NCI-H2081 (cell line): Measurements from ENCODE around the gene CLDN11.

Source experiments
- DNase-seq, 2 experiments: peaks; one replicate each; lab custom pipeline; 2025; lab: John Stamatoyannopoulos, UW

Gene CLDN11

DNA sequence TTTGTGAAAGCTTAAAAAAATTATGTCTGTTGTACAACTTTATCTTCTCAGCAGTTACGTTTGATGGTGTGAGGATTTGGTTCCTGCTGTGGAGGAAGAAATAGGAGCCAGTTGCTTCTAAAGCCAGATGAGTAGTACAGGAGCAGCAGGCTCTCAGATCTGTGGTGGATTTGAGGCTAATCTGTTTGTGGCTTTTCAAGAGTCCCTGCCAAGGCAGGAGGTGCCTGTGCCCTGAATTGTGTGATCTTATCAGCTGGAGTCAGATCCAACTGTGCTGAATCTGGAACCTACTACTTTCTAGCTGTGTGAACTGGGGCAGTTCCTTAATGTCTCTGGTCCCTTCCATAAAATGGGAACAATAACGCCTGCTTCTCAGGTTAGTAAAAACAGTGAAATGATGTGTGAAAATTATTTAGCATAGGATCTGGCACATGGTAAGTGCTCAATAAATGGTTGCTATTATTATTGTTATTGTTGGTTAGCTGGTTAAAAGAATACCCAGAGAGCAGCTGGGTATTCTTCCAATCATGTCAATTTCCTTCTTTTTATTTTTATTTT, 7.7 kb downstream of the CLDN11 start:
- no peak for DNase-seq

- DNase-seq = no peak
Measured at GRCh38 chr3:170428095-170428494, 9.4 kb downstream of the CLDN11 start.

DNA sequence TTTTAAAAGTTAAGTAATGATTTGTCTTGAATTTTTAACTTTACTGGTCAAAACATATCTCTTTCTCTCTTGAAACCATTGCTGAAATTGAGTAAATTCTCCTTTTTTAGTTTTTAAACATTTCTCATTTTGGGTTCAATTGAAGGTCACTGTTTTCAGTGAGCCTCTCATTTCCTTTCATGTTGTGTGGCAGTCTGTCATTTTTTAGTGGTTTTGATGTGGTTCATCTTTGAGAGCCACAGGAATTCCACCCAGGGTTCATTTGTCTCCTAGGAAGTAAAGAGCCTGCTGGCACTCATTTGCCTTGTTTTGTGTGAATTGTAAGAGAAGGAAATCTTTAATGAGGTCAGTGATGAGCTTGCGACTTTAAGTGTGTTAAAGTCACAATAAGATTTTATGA, 10.4 kb downstream of the CLDN11 start:
- no peak for DNase-seq

GRCh38 chr3:170431054-170431453, 12.4 kb downstream of the CLDN11 start:
- DNase-seq = no peak

DNA sequence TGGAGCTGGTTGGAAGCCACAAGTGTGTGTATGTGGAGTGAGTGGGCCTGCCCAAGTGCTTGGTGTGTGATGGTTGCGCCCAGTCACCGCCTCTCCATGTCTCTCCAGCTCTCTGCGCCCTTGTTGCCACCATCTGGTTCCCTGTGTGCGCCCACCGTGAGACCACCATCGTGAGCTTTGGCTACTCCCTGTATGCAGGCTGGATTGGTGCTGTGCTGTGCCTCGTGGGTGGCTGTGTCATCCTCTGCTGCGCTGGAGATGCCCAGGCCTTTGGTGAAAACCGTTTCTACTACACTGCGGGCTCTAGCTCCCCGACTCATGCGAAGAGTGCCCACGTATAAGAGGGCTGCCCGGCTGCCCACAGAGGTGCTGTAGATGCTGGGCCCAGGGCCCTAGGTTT, 13.7 kb downstream of the CLDN11 start:
- no peak for DNase-seq

GRCh38 chr3:170436697-170437096, 18.0 kb downstream of the CLDN11 start:
- no peak for DNase-seq

DNA sequence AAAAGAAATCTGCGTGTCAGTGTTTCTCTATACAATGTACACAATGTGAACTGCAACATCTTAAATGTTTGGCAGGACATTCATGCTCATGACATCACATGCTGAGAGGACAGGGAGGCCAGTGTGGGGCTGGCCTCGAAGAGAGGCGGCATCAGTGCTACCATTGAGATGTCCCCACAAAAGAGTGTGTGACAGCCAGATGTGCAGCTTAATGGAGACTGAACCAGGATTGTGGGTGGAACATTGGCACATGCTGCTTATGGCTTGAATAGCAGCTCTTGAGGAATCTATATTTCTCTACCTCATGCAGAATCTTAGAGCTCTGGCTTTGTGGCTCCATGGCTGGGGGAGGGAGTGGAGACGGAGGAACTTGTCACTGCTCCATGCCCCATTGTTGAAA, 18.5 kb downstream of the CLDN11 start:
- no peak for DNase-seq

DNA sequence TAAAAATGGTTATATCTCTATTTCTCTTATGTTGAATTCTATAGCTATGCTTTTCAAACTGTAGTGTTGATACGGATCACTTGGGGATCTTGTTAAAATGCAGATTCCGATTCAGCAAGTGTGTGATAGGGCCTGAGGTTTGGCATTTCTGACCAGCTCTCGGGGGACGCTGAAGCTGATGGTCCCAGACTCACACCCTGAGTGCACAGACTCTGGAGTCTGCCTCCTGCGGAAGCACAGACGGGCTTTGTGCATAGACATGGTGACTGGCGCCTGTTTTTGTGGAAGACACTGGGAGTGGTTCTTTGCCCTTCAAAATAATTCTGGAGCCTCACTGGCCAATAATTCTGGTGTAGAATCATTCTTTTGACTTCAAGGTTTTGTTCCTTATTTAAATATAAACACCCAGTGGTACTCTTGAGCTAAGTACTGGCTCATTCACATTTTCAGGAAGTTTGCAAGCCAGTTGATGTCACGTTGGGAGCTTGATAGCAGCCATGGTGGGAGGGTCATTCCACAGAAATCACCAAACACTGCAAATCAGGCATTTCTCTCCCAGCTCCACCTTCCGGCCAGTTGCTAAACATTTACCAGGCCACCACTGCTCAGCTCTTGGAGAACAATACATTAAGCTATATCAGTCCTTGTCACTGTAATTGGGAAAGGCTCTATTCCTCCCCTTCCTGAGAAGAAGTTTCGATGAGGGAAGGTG, 19.2 kb downstream of the CLDN11 start:
- no peak for DNase-seq

DNA sequence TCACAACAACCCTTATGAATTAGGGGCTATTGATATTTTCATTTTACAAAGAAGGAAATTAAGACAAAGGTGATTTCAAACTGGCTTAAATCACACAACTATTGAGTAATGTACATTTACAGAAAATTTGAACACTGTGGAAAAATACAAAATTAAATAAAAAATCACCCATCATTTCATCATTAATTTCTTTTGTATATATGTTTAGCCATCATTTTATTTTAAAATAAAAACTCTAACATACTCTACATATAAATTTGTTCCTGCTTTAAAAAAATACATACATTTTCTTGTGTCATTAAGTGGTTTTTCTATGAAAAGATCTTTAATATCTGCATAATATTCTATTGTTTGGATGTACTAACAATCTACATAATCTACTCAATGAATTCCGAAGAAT, 20.2 kb downstream of the CLDN11 start:
- DNase-seq = no peak

GRCh38 chr3:170440344-170440743, 21.7 kb downstream of the CLDN11 start:
- no peak for DNase-seq

DNA sequence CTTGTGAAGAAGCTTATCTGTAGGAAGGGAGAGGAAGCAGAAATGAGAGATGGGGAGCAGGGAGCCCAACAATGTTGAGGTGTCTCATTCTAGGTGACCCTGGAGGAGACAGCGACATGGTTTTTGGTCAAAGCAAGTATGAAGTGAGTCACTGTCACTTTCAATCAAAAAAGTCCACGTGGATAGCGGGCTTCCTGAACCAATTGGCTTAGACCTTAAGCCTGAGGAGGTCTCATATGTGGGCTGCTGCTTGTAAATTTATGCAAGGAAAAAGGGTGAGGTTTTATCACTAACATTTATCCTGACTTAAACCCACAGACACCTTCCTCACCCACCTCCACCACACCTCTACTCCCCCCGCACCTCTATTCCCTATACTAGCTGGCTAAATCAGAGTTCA, 22.7 kb downstream of the CLDN11 start:
- DNase-seq = no peak

- no peak for DNase-seq
Measured at GRCh38 chr3:170442947-170443346, 24.3 kb downstream of the CLDN11 start.

- DNase-seq = no peak
Measured at GRCh38 chr3:170443457-170443856, 24.8 kb downstream of the CLDN11 start.

GRCh38 chr3:170448584-170448983, 29.9 kb downstream of the CLDN11 start:
- DNase-seq = no peak

DNA sequence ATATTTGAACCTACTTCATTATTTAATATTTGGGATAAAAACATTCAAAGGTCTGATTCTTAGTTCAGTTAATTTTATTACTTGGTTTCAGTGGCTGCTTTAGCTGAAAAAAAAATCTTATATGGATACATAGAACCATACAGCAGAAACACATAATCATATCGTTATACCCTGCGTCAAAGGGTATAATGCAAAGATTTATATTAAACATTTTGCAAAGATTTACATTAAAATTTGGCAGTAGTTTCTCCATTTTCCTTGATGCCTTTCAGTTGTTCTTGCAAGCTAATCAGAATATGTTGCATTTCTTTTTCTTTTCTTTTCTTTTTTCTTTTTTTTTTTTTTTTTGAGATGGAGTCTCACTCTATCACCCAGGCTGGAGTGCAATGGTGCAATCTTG, 31.4 kb downstream of the CLDN11 start:
- DNase-seq = no peak

DNA sequence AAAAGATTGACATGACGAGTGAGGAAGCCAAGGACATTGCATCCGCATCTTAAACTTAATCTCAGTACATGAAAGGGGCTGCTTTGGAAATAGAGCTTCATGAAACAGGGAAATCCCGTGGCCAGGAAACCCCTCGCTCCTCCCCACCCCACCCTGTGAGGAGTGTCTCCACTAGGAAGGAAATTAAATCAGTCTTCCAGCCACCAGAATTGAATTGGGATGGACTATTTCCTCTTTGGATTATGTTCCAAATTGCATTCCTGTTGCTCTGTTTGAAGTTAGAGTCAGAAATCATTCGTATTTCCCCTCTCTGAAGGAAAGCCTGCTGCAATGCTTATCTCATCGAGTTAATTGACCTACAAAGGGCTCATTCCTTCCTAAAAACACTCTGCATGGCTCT, 35.8 kb downstream of the CLDN11 start:
- DNase-seq = no peak

DNA sequence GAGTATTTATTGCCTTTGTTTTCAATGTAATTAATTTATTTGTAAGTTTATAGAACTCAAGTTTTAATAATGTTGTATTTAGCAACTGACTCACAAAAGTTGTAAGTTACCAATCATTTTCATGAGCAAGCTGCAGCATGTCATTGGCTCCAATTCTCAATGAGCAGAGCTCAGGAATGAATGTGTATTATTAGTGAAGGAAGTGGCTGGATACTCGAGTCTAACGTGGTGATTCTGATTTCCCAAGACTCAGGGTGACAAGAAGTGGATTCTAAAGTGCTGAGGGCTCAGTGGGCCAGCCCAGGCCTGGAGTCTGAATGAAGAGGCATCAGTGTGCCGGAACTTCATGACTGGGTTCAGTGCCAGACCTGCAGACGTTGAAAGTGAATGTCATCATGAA, 39.6 kb downstream of the CLDN11 start:
- DNase-seq = no peak

DNA sequence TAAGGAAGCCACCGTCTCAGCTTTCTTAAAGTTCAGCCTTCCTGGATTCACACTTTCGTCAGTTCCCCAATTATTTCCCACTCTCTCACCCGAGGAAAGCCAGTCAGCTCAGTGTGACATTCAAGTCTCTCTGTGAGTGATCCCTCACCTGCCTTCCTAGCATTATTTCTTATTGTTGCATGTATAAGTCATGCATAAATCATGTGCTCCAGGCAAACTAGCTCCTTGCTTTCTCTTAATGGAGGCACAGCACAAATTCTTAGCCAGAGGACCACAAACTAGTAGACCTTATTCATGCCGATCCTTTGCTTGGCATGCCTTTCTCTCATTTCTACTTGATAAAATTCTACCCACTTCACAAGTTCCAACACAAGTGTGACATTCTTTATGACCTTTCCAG, 44.3 kb downstream of the CLDN11 start:
- no peak for DNase-seq

DNA sequence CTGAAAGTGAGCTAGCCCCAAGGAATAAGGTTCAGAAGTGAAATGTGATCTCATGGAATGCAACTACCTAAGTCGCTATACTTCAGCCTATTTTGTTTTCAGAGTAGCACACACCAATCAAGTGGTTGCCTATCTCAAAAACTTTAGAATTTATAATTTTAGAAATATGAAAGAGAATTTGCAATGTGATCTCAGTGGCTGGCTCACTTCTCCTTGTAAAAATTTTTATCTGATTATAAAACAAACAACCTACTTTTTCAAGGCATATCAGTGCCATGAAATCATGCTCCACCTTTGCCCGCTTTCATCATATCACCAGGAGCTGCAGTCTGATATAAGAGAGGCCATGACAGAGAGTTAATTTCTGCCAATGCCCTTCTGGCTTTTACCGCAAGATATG, 47.3 kb downstream of the CLDN11 start:
- no peak for DNase-seq

DNA sequence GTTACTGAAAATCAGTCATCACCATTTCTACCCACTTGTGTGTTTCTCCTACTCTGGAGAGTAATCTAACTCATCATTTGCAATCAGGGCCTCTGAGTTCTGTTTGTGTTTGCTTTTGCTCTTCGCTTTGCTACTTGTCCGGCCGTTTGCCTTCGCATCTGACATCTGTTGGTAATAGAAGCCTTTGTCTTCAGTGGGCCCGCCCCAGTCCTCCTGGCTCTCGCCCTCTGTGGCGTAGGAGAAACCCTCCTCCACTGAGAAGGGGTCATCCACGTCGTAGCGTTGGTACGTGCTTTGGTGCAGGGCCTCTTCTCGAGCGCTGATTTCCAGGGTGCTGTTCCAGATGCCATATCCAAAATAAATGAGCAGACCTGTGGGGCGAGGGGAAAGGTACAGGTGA, 48.3 kb downstream of the CLDN11 start:
- DNase-seq = no peak

- DNase-seq = no peak
Measured at GRCh38 chr3:170467571-170468147, 49.0 kb downstream of the CLDN11 start.

DNA sequence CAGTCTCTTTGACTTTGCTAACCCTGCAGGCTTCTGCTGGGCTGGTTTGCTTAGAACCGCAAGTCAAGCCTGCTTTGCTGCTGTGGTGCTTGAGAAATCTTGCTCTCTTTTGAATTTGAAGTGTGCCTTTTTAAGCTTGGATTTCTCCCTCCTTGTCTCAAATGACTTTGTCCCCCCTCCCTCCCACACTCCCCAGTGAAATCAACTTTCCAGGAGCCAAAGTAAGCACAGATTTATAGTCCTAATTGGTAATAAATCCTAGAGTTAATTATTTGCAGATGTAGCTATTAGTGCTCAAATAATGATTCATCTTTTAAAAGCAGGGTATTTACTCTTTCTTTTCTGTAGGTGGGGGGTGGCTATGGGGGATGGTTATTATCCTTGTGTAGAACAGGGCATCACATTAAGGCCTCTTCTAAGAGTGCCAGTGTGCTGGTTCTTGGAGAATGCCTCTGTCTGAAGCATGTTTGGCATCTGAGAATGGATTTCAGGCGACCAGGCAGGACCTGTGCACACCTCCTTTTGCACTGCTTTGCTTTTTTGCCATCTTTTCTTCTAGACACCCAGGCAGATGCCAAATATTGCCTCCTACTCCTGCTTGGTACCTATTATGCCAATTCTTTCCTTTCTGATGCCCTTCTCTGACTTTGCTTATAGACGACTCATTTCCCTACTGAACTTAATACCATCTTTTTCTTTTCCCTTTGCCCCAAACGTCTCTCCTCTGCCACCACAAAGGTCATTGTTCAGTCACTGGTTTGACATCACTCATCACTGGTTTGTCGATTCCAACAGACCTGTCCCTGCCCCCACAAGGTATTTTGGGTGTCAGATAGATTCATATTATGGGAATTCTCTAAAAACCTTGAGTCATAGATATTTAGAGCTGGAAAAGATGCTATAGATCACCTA, 50.7 kb downstream of the CLDN11 start:
- peak; percentile 32 to 72 for DNase-seq
